Trophoblast cell (in vitro differentiated cells and primary cell): ENCODE measurements around the gene MRPS27.

ENCODE experiments used
- DNase-seq, 2 donors: peaks; one replicate each; pipeline ENCODE4 v3.0.0-alpha.2; 2016
- H2AFZ ChIP-seq: 2 replicates; pipeline ENCODE4 v1.6.1; 2013; ENCODE audit warnings: low read length, moderate library complexity, mild to moderate bottlenecking; ENCODE audit not compliant: insufficient read depth, poor library complexity
- H2AK5ac ChIP-seq: 2 replicates; pipeline ENCODE4 v1.6.1; 2013; ENCODE audit warnings: mild to moderate bottlenecking, low read length
- H2BK120ac ChIP-seq: 2 replicates; pipeline ENCODE4 v1.6.1; 2013; ENCODE audit warnings: low read length, mild to moderate bottlenecking, moderate library complexity; ENCODE audit not compliant: insufficient read depth, poor library complexity
- H2BK12ac ChIP-seq: 2 replicates; pipeline ENCODE4 v1.6.1; 2013; ENCODE audit warnings: mild to moderate bottlenecking, low read length, moderate library complexity
- H2BK5ac ChIP-seq: 2 replicates; pipeline ENCODE4 v1.6.1; 2013; ENCODE audit warnings: low read length, low read depth, moderate library complexity, mild to moderate bottlenecking; ENCODE audit not compliant: poor library complexity
- H3K14ac ChIP-seq: 2 replicates; pipeline ENCODE4 v1.6.1; 2013; ENCODE audit warnings: mild to moderate bottlenecking, low read length
- H3K18ac ChIP-seq: 2 replicates; pipeline ENCODE4 v1.6.1; 2013; ENCODE audit warnings: mild to moderate bottlenecking, low read length
- H3K23ac ChIP-seq: 2 replicates; pipeline ENCODE4 v1.6.1; 2013; ENCODE audit warnings: low read length
- H3K27ac ChIP-seq: 2 replicates; pipeline ENCODE4 v1.5.1; 2013; ENCODE audit warnings: low read depth, mild to moderate bottlenecking, inconsistent platforms, low read length, moderate library complexity
- H3K27me3 ChIP-seq: 2 replicates; pipeline ENCODE4 v1.6.1; 2013; ENCODE audit warnings: inconsistent platforms, mild to moderate bottlenecking, low read length, moderate library complexity; ENCODE audit not compliant: insufficient read depth
- H3K36me3 ChIP-seq, 2 experiments: 1 replicate in 1 of 2; 2 replicates in 1 of 2; pipeline ENCODE4 v1.6.1; 2013; ENCODE audit warnings: low read length in 2 of 2, mild to moderate bottlenecking in 2 of 2, moderate library complexity in 1 of 2; ENCODE audit not compliant: insufficient read depth in 2 of 2, control insufficient read depth in 1 of 2
- H3K4ac ChIP-seq: 2 replicates; pipeline ENCODE4 v1.6.1; 2013; ENCODE audit warnings: low read depth, mild to moderate bottlenecking, low read length, moderate library complexity
- H3K4me1 ChIP-seq, 2 experiments: 1 replicate in 1 of 2; 2 replicates in 1 of 2; pipeline ENCODE4 v1.6.1; 2013; ENCODE audit warnings: low read length in 2 of 2, mild to moderate bottlenecking in 2 of 2, moderate library complexity in 1 of 2; ENCODE audit not compliant: insufficient read depth in 2 of 2, control insufficient read depth in 1 of 2
- H3K4me2 ChIP-seq: 2 replicates; pipeline ENCODE4 v1.6.1; 2013; ENCODE audit warnings: inconsistent platforms, mild to moderate bottlenecking, low read length, moderate library complexity
- H3K4me3 ChIP-seq: 2 replicates; pipeline ENCODE4 v1.5.1; 2013; ENCODE audit warnings: mild to moderate bottlenecking, low read depth, low read length, inconsistent platforms
- H3K79me1 ChIP-seq: one replicate; pipeline ENCODE4 v1.6.1; 2013; ENCODE audit warnings: low read length
- H3K79me2 ChIP-seq: 2 replicates; pipeline ENCODE4 v1.6.1; 2013; ENCODE audit warnings: low read length, mild to moderate bottlenecking; ENCODE audit not compliant: control insufficient read depth, insufficient read depth, poor library complexity
- H3K9ac ChIP-seq: 2 replicates; pipeline ENCODE4 v1.6.1; 2013; ENCODE audit warnings: mild to moderate bottlenecking, low read length
- H3K9me3 ChIP-seq: 2 replicates; pipeline ENCODE4 v1.6.1; 2013; ENCODE audit warnings: low read depth, mild to moderate bottlenecking, control low read depth, inconsistent platforms, low read length; ENCODE audit not compliant: insufficient read depth
- H4K12ac ChIP-seq: 2 replicates; pipeline ENCODE4 v1.6.1; 2013; ENCODE audit warnings: low read depth, mild to moderate bottlenecking, low read length, moderate library complexity
- H4K8ac ChIP-seq: 2 replicates; pipeline ENCODE4 v1.6.1; 2013; ENCODE audit warnings: low read depth, mild to moderate bottlenecking, low read length, moderate library complexity
- H4K91ac ChIP-seq: one replicate; pipeline ENCODE4 v1.6.1; 2013; ENCODE audit warnings: low read depth, mild to moderate bottlenecking, low read length, moderate library complexity
- WGBS: extraction: QIAGEN DNeasy Blood & Tissue Kit; methylation state at CpG from one replicate; pipeline ENCODE4 v1.1.7; 2013; ENCODE audit warnings: missing lambda C conversion rate; ENCODE audit not compliant: insufficient read length, insufficient coverage; ENCODE audit errors: extremely low coverage; 5-methylcytosine and 5-hydroxymethylcytosine counted together

MRPS27 gene

GRCh38 chr5:72225741-72226140 lies 94.3 kb downstream of the MRPS27 start:
- Histone ChIP-seq H2BK12ac (no peak overlapping the region), H2AK5ac (no peak overlapping the region), H3K79me2 (peaks cover 1% of the 10 kb centered on the region)

GRCh38 chr5:72224946-72225463 lies 95.0 kb downstream of the MRPS27 start:
- no peak overlapping the region for H2BK120ac ChIP-seq
- H3K27ac ChIP-seq = no peak overlapping the region
- H3K36me3 ChIP-seq = peaks cover 9 to 26% of the 10 kb centered on the region in 2 experiments
- no peak overlapping the region for H2AK5ac ChIP-seq
- H3K79me2 ChIP-seq = peaks cover 1% of the 10 kb centered on the region
- H3K27me3 ChIP-seq = no peaks in the 10 kb centered on the region
- no peak overlapping the region for H2BK5ac ChIP-seq
- no peak overlapping the region for H3K4me2 ChIP-seq
- H3K23ac ChIP-seq = no peak overlapping the region
- H2BK12ac ChIP-seq = no peak overlapping the region
- no peak overlapping the region for H3K4ac ChIP-seq
- H3K4me3 ChIP-seq = peak overlapping the region; percentile 4
- DNase-seq = no peak
- H3K14ac ChIP-seq = no peak overlapping the region
- no peak overlapping the region for H3K18ac ChIP-seq
- H3K79me1 ChIP-seq = no peaks in the 10 kb centered on the region
- WGBS = no CpG with 5 or more reads among the region's 3 CpGs
- no peaks in the 10 kb centered on the region for H3K9me3 ChIP-seq
- no peak overlapping the region for H2AFZ ChIP-seq
- H4K12ac ChIP-seq = no peak overlapping the region
- no peak overlapping the region for H3K9ac ChIP-seq
- H3K4me1 ChIP-seq = peaks cover 0 to 3% of the 10 kb centered on the region in 2 experiments
- H4K91ac ChIP-seq = no peak overlapping the region
- H4K8ac ChIP-seq = peak overlapping the region; percentile 9

More at GRCh38 chr5:72225741-72226140, 94.3 kb downstream of the MRPS27 start:
- Histone ChIP-seq H2AFZ (no peak overlapping the region), H3K27me3 (no peaks in the 10 kb centered on the region), H2BK5ac (no peak overlapping the region), H3K4ac (no peak overlapping the region), H3K18ac (no peak overlapping the region), H4K91ac (no peak overlapping the region), H2BK120ac (no peak overlapping the region), H3K4me1 (peaks cover 0 to 3% of the 10 kb centered on the region in 2 experiments), H4K8ac (no peak overlapping the region), H4K12ac (no peak overlapping the region), H3K36me3 (peaks cover 7 to 19% of the 10 kb centered on the region in 2 experiments), H3K79me1 (no peaks in the 10 kb centered on the region), H3K27ac (no peak overlapping the region), H3K4me2 (no peak overlapping the region), H3K9me3 (no peaks in the 10 kb centered on the region), H3K23ac (no peak overlapping the region), H3K4me3 (no peak overlapping the region), H3K9ac (no peak overlapping the region), H3K14ac (no peak overlapping the region)
- DNase-seq = no peak
- WGBS = no CpG with 5 or more reads among the region's 3 CpGs

GRCh38 chr5:72223371-72223770 lies 96.7 kb downstream of the MRPS27 start:
- DNase-seq = no peak
- peaks cover 10 to 36% of the 10 kb centered on the region in 2 experiments for H3K36me3 ChIP-seq
- H3K79me1 ChIP-seq = no peaks in the 10 kb centered on the region
- no peak overlapping the region for H4K12ac ChIP-seq
- H2AK5ac ChIP-seq = no peak overlapping the region
- no peak overlapping the region for H3K18ac ChIP-seq
- H4K8ac ChIP-seq = no peak overlapping the region
- H3K4me1 ChIP-seq = peaks cover 0 to 3% of the 10 kb centered on the region in 2 experiments
- H2AFZ ChIP-seq = no peak overlapping the region
- no peak overlapping the region for H3K27ac ChIP-seq
- H2BK12ac ChIP-seq = no peak overlapping the region
- WGBS = no CpG with 5 or more reads among the region's 4 CpGs
- no peak overlapping the region for H3K4me3 ChIP-seq
- no peaks in the 10 kb centered on the region for H3K27me3 ChIP-seq
- no peaks in the 10 kb centered on the region for H3K9me3 ChIP-seq
- H3K9ac ChIP-seq = no peak overlapping the region
- no peak overlapping the region for H2BK5ac ChIP-seq
- H3K23ac ChIP-seq = no peak overlapping the region
- no peak overlapping the region for H3K4me2 ChIP-seq
- no peak overlapping the region for H4K91ac ChIP-seq
- no peak overlapping the region for H3K14ac ChIP-seq
- H2BK120ac ChIP-seq = no peak overlapping the region
- H3K4ac ChIP-seq = no peak overlapping the region
- H3K79me2 ChIP-seq = peaks cover 1% of the 10 kb centered on the region

- H2AFZ ChIP-seq = no peak overlapping the region
- H3K9ac ChIP-seq = no peak overlapping the region
- peaks cover 0 to 3% of the 10 kb centered on the region in 2 experiments for H3K4me1 ChIP-seq
- no peaks in the 10 kb centered on the region for H3K9me3 ChIP-seq
- no peak overlapping the region for H3K14ac ChIP-seq
- H3K79me2 ChIP-seq = peaks cover 1% of the 10 kb centered on the region
- no peak overlapping the region for H3K23ac ChIP-seq
- H2BK120ac ChIP-seq = no peak overlapping the region
- H3K79me1 ChIP-seq = no peaks in the 10 kb centered on the region
- no peak overlapping the region for H3K4me3 ChIP-seq
- no peak overlapping the region for H3K27ac ChIP-seq
- H3K36me3 ChIP-seq = peaks cover 12 to 42% of the 10 kb centered on the region in 2 experiments
- H2BK12ac ChIP-seq = no peak overlapping the region
- H3K27me3 ChIP-seq = no peaks in the 10 kb centered on the region
- H4K12ac ChIP-seq = no peak overlapping the region
- H2AK5ac ChIP-seq = no peak overlapping the region
- no peak overlapping the region for H4K8ac ChIP-seq
- DNase-seq = no peak
- no CpG with 5 or more reads among the region's 1 CpG for WGBS
- H2BK5ac ChIP-seq = no peak overlapping the region
- no peak overlapping the region for H3K4me2 ChIP-seq
- H3K18ac ChIP-seq = no peak overlapping the region
- no peak overlapping the region for H3K4ac ChIP-seq
- no peak overlapping the region for H4K91ac ChIP-seq
Measured at GRCh38 chr5:72222521-72222920, 97.5 kb downstream of the MRPS27 start.
